ENCODE measurements around the gene UNC119B.
"Not testable (repeated sequence)": the region's sequence is repeated elsewhere in the genome, so short reads cannot be mapped to it uniquely, and the experiment has no call there.

UNC119B gene

DNA sequence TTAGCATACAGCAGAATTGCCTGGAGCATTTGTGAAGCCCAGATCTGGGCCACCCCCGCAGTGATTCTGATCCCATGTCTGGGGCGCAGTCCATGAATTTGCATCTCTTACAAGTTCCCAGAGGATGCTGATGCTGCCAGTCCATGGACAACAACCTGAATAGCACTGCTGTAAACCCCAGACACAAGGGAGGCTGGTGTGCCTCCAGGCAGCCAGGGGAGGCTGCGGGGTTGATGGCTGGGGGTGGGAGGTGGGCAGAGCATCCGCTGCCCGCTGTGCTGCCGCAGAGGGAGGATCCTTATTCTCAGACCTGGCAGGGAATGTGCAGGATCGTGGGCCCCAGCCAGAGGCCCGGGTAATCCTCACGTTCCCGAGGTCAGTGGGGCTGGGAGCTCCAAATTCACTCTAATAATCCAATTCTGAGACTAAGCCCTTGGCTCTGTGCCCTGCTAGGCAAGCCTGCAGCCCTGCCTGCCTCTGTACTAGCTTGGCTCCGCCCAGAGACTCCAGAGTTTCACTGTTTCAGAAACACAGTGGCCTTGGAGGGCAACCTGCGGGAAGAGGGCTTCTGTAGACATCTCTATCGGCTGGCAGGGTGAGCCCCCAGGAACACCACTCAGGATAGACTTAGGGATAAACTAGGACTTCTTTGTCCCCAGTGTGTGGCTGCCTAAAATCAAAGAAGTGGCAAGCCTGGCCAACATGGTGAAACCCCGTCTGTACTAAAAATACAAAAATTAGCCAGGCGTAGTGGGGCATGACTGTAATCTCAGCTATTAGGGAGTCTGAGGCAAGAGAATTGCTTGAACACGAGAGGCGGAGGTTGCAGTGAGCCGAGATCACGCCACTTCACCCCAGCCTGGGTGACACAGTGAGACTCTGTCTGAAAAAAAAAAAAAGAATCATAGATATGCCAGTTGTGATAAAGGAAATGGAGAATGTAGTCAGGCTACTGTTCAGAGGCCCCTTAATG lies 41.1 kb upstream of the UNC119B start:
- TF ChIP-seq ZFX (IDR thresholded peaks at IDR 0.05): no peak
- no peak for TF ChIP-seq CTCF (conservative IDR thresholded peaks at IDR 0.05)

GRCh38 chr12:120670237-120670636 lies 40.0 kb upstream of the UNC119B start:
- H3K27ac ChIP-seq: not testable (repeated sequence)

More for the DNA sequence above, 41.1 kb upstream of the UNC119B start:
- H3K27ac ChIP-seq: no peak overlapping the region

- no peak overlapping the region for H3K27ac ChIP-seq
- TF ChIP-seq ZFX (IDR thresholded peaks at IDR 0.05) (no peak), CTCF (conservative IDR thresholded peaks at IDR 0.05) (no peak)
Measured at GRCh38 chr12:120670667-120671066, 39.6 kb upstream of the UNC119B start.

DNA sequence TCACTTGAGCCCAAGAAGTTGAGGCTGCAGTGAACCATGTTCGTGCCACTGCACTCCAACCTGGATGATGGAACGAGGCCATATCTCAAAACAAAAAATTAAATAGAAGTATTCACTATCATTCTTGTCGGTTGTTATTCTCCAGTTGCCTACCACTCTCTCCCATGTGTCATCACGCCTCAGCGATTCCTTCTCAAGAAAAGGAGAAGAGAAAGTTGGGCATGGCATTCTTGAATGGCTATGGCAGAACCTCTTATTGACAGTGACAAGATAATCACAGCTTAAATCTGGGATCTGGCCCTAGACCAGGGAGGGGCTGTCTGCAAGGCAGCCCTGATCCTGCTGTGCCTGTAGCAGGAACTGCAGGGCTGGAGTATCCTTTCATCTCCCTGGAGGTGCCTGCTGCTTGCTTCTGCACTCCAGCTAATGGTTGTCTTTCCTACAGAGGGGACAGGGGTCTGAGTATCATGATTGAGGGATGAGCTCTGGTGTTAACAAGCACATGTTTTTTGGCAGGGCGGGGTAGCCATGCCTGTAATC lies 36.1 kb upstream of the UNC119B start:
- TF ChIP-seq ZFX (IDR thresholded peaks at IDR 0.05) (no peak), CTCF (conservative IDR thresholded peaks at IDR 0.05) (no peak)
- H3K27ac ChIP-seq: no peak overlapping the region

DNA sequence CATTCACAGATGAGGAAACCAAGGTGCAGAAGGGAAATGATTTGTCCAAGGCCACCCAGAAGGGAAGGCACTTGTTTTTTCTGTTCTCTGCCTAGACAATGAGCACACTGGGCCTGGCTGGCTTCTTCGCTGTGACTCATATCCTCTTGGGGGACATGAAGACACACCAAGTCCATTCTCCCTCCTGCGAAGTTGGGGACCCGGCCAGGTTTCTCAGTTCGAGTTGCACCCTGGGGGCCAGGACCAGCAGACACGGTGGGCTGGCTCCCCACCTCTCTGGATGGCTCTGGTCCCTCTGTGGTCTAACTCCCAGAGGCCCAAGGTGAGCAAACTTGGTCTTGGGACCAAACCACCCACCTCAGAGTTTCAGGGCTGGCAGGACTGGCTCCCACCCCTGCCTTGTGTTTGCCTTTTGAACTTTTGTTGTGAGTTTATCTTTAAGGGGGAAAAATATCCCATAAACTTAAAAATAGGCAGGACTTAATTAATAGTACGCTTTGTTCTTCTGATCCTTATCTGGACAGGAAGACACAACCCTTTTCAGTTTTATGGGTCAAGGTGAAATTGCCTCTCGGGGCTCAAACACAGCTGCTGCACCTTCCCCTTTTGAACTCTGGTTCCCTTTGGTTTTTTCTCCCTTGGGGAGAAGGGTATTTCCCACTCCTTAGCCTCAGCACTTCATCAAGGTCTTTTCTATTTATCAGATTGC lies 32.3 kb upstream of the UNC119B start:
- H3K27ac ChIP-seq: peak overlapping the region; percentile 84
- TF ChIP-seq ZFX (IDR thresholded peaks at IDR 0.05): no peak
- TF ChIP-seq CTCF (conservative IDR thresholded peaks at IDR 0.05): no peak

GRCh38 chr12:120678572-120678971 lies 31.7 kb upstream of the UNC119B start:
- TF ChIP-seq CTCF (conservative IDR thresholded peaks at IDR 0.05) (no peak), ZFX (IDR thresholded peaks at IDR 0.05) (no peak)
- peak overlapping the region; percentile 84 for H3K27ac ChIP-seq

- no peak overlapping the region; the same call in 1 of the 2 replicates for H3K27ac ChIP-seq
Measured at GRCh38 chr12:120680165-120680738, 30.0 kb upstream of the UNC119B start.

More at GRCh38 chr12:120680165-120680738, 30.0 kb upstream of the UNC119B start:
- TF ChIP-seq CTCF (conservative IDR thresholded peaks at IDR 0.05): no peak
- no peak for TF ChIP-seq ZFX (IDR thresholded peaks at IDR 0.05)
